GM12878 (cell line): ENCODE results near the gene RGCC. TPM values are rescaled to one million over a fixed set of nuclear protein-coding genes. Genes with fewer than 3 reads are reported as not detected.

ENCODE experiments used
- ATAC-seq: fragments of 200-7000 bp; cut with Tn5 transposase; 3 replicates; pipeline ENCODE4 v1.9.1; 2020; ENCODE audit warnings: mild to moderate bottlenecking, moderate library complexity
- BruUV-seq: library from RNA; stranded (reverse); fragments of 400-500 nt; replicated peaks from 2 replicates; lab custom pipeline; 2021; lab: Mats Ljungman, UMichigan
- CTCF ChIA-PET: fragments of 300-600 bp; sonication (Branson Sonifier 250); formaldehyde crosslinking; extraction: SDS; loops from one replicate; lab custom pipeline; 2021; ENCODE audit warnings: inconsistent platforms; lab: Yijun Ruan, JAX
- POLR2A ChIA-PET: fragments of 350-600 bp; formaldehyde crosslinking; extraction: SDS; loops from one replicate; lab custom pipeline; 2021; ENCODE audit warnings: inconsistent platforms; lab: Charles Lee
- RAD21 ChIA-PET: fragments of 300-600 bp; sonication (Branson Sonifier 250); formaldehyde crosslinking; loops from one replicate; lab custom pipeline; 2023; ENCODE audit warnings: antibody characterized with exemption; ENCODE audit not compliant: unreplicated experiment; lab: Charles Lee
- SMC1A ChIA-PET: fragments of 300-600 bp; sonication (Branson Sonifier 250); formaldehyde crosslinking; loops from one replicate; lab custom pipeline; 2023; ENCODE audit not compliant: unreplicated experiment, uncharacterized antibody; lab: Charles Lee
- DNase-seq: peaks from one replicate; pipeline ENCODE4 v3.0.0-alpha.2; 2011; ENCODE audit warnings: low read depth, low spot score
- FAIRE-seq: peaks from 3 replicates; lab custom pipeline; 2011; peaks lifted over from hg19 to GRCh38; lab: Jason Lieb, UNC
- H2AFZ ChIP-seq: 2 replicates; pipeline ENCODE4 v1.6.0; 2011; ENCODE audit warnings: low read depth, low read length, control low read depth; ENCODE audit not compliant: control insufficient read depth
- H3K27ac ChIP-seq: 2 replicates; pipeline ENCODE4 v1.5.1; 2011; ENCODE audit warnings: control low read depth; ENCODE audit not compliant: control insufficient read depth, insufficient read depth
- H3K27me3 ChIP-seq, 2 experiments: replicated peaks in 1 of 2; 2 replicates each; pipeline versions ENCODE4 v1.6.0 to v1.6.1; 2011; ENCODE audit warnings: low read length in 1 of 2; ENCODE audit not compliant: control insufficient read depth in 2 of 2, insufficient read depth in 2 of 2
- H3K36me3 ChIP-seq, 2 experiments: 2 replicates each; pipeline ENCODE4 v1.5.1; 2011; ENCODE audit warnings: low read length in 1 of 2; ENCODE audit not compliant: control insufficient read depth in 2 of 2, insufficient read depth in 2 of 2
- H3K4me1 ChIP-seq: 2 replicates; pipeline ENCODE4 v1.6.1; 2011; ENCODE audit warnings: mild to moderate bottlenecking, low read length, moderate library complexity, mixed read lengths; ENCODE audit not compliant: control insufficient read depth, insufficient read depth
- H3K4me2 ChIP-seq: 2 replicates; pipeline ENCODE4 v1.6.0; 2011; ENCODE audit warnings: control low read depth; ENCODE audit not compliant: control insufficient read depth, insufficient read depth
- H3K4me3 ChIP-seq: fragments of 200-600 bp; sonication (generic); 2 replicates; pipeline ENCODE4 v1.5.1; 2016
- H3K79me2 ChIP-seq: 2 replicates; pipeline ENCODE4 v1.6.0; 2011; ENCODE audit warnings: low read length; ENCODE audit not compliant: control insufficient read depth, insufficient read depth
- H3K9ac ChIP-seq: 2 replicates; pipeline ENCODE4 v1.8.0; 2011; ENCODE audit warnings: low read length, control low read depth, mixed read lengths; ENCODE audit not compliant: control insufficient read depth, insufficient read depth
- H3K9me3 ChIP-seq: replicated peaks from 3 replicates; pipeline ENCODE4 v1.5.1; 2011; ENCODE audit warnings: mild to moderate bottlenecking, low read length; ENCODE audit not compliant: control insufficient read depth, insufficient read depth
- H4K20me1 ChIP-seq: 2 replicates; pipeline ENCODE4 v1.6.0; 2011; ENCODE audit not compliant: control insufficient read depth, insufficient read depth
- ATF7 ChIP-seq: fragments of 450-650 bp; IDR thresholded peaks from 2 replicates; pipeline ENCODE4 v1.6.1; 2016; ENCODE audit warnings: low read depth, mild to moderate bottlenecking
- CBFB ChIP-seq: IDR thresholded peaks from 2 replicates; pipeline ENCODE4 v1.6.1; 2016; ENCODE audit warnings: antibody characterized with exemption, low read depth
- DPF2 ChIP-seq: fragments of 450-650 bp; IDR thresholded peaks from 2 replicates; pipeline ENCODE4 v1.6.1; 2017; ENCODE audit warnings: mild to moderate bottlenecking
- EGR1 ChIP-seq, 2 experiments: IDR thresholded peaks; 1 replicate in 1 of 2; 2 replicates in 1 of 2; pipeline ENCODE4 v1.6.1; 2011 to 2012; ENCODE audit warnings: low read depth in 2 of 2, low read length in 2 of 2, borderline replicate concordance in 1 of 2, mild to moderate bottlenecking in 1 of 2, moderate library complexity in 1 of 2
- EP300 ChIP-seq, 2 experiments: fragments of 150-350 bp in 1 of 2; IDR thresholded peaks; 2 replicates each; pipeline ENCODE4 v1.6.1; 2011 to 2012; ENCODE audit warnings: low read depth in 2 of 2, low read length in 2 of 2, borderline replicate concordance in 1 of 2, improper control_type of control experiment in 1 of 2, inconsistent platforms in 1 of 2; ENCODE audit not compliant: control insufficient read depth in 1 of 2
- ETV6 ChIP-seq, 2 experiments: fragments of 450-650 bp in 1 of 2; IDR thresholded peaks in 1 of 2; conservative IDR thresholded peaks in 1 of 2; 2 replicates each; pipeline ENCODE4 v1.6.1; 2014; ENCODE audit warnings: antibody characterized with exemption in 1 of 2, borderline replicate concordance in 1 of 2, low read depth in 1 of 2, mild to moderate bottlenecking in 1 of 2, moderate library complexity in 1 of 2
- HDGF ChIP-seq: fragments of 450-650 bp; IDR thresholded peaks from 2 replicates; pipeline ENCODE4 v1.6.1; 2016; ENCODE audit warnings: antibody characterized with exemption
- IKZF1 ChIP-seq: fragments of 450-650 bp; conservative IDR thresholded peaks from 2 replicates; pipeline ENCODE4 v1.6.1; 2017; ENCODE audit warnings: antibody characterized with exemption, mild to moderate bottlenecking
- IKZF2 ChIP-seq, 2 experiments: fragments of 450-650 bp; IDR thresholded peaks; 2 replicates each; pipeline ENCODE4 v1.6.1; 2017; ENCODE audit warnings: mild to moderate bottlenecking in 2 of 2, moderate library complexity in 2 of 2
- MEF2A ChIP-seq: IDR thresholded peaks from 2 replicates; pipeline ENCODE4 v1.6.1; 2011; ENCODE audit warnings: low read depth, mild to moderate bottlenecking, low read length, moderate library complexity; ENCODE audit not compliant: insufficient read depth
- MLLT1 ChIP-seq: fragments of 450-650 bp; IDR thresholded peaks from 2 replicates; pipeline ENCODE4 v1.6.1; 2016; ENCODE audit warnings: mild to moderate bottlenecking
- MTA3 ChIP-seq: IDR thresholded peaks from 2 replicates; pipeline ENCODE4 v1.6.1; 2012; ENCODE audit warnings: low read length, inconsistent platforms, borderline replicate concordance
- MYC ChIP-seq: IDR thresholded peaks from 2 replicates; pipeline ENCODE4 v1.6.1; 2011; ENCODE audit warnings: mild to moderate bottlenecking, low read length, moderate library complexity, inconsistent platforms; ENCODE audit not compliant: insufficient read depth, insufficient replicate concordance, insufficient read length, severe bottlenecking
- NBN ChIP-seq: fragments of 450-650 bp; IDR thresholded peaks from 2 replicates; pipeline ENCODE4 v1.6.1; 2016
- NFIC ChIP-seq: IDR thresholded peaks from 2 replicates; pipeline ENCODE4 v1.6.1; 2012; ENCODE audit warnings: low read depth, mild to moderate bottlenecking, inconsistent platforms, low read length, moderate library complexity
- POLR2A ChIP-seq: IDR thresholded peaks from 2 replicates; pipeline ENCODE4 v1.6.1; 2011; ENCODE audit warnings: low read depth, mild to moderate bottlenecking, low read length
- POLR2AphosphoS2 ChIP-seq: IDR thresholded peaks from 2 replicates; pipeline ENCODE4 v1.6.1; 2011; ENCODE audit warnings: low read depth, mild to moderate bottlenecking, low read length, improper control_type of control experiment, moderate library complexity
- RAD21 ChIP-seq: IDR thresholded peaks from 2 replicates; pipeline ENCODE4 v1.6.1; 2011; ENCODE audit warnings: mild to moderate bottlenecking, low read depth, low read length, moderate library complexity; ENCODE audit not compliant: insufficient read depth
- SMAD1 ChIP-seq: fragments of 450-650 bp; IDR thresholded peaks from 2 replicates; pipeline ENCODE4 v1.6.1; 2018; ENCODE audit warnings: mild to moderate bottlenecking, low read depth; ENCODE audit not compliant: partially characterized antibody
- SUPT20H ChIP-seq: IDR thresholded peaks from 2 replicates; pipeline ENCODE4 v1.6.1; 2011; ENCODE audit warnings: low read depth, mild to moderate bottlenecking, low read length, moderate library complexity, borderline replicate concordance; ENCODE audit not compliant: control insufficient read depth
- TCF12 ChIP-seq: IDR thresholded peaks from 2 replicates; pipeline ENCODE4 v1.6.1; 2011; ENCODE audit warnings: low read depth, mild to moderate bottlenecking, low read length
- TCF7 ChIP-seq: IDR thresholded peaks from 2 replicates; pipeline ENCODE4 v1.6.1; 2014; ENCODE audit warnings: antibody characterized with exemption, borderline replicate concordance
- ZNF274 ChIP-seq: IDR thresholded peaks from one replicate; pipeline ENCODE4 v1.8.0; 2011; ENCODE audit not compliant: insufficient read length, insufficient read depth
- WGBS: methylation state at CpG from one replicate; pipeline ENCODE4 v1.1.6; 2016; ENCODE audit warnings: low lambda C conversion rate; ENCODE audit not compliant: insufficient replicate concordance, insufficient coverage; ENCODE audit errors: missing lambda C conversion rate; 5-methylcytosine and 5-hydroxymethylcytosine counted together
- in situ Hi-C: fragments of 300-500 bp; cut with MboI; formaldehyde crosslinking; loops from 9 replicates; pipeline ENCODE4 v1.14.3; 2018; ENCODE audit warnings: mixed read lengths
- intact Hi-C: fragments of 100-400 bp; cut with micrococcal nuclease; formaldehyde crosslinking; loops from one replicate; pipeline ENCODE4 v1.14.2; 2022; ENCODE audit not compliant: unreplicated experiment
- polyA plus RNA-seq, 11 experiments: library from polyadenylated mRNA; depleted of rRNA in 4 of 11; unstranded in 6 of 11; stranded (reverse) in 5 of 11; fragments of >200 nt; fragmentation: Nextera tagmentation in 4 of 11; fragmentation: Illumina TruSeq in 1 of 11; extraction: Ambion mirVana in 4 of 11; extraction: Trizol in 1 of 11; gene quantifications; 1 replicate in 1 of 11; 2 replicates in 10 of 11; pipeline versions ENCODE4 v1.2.1 to v1.2.3, GENCODE V29; 2011 to 2016; ENCODE audit warnings: inconsistent platforms in 2 of 11, missing spikeins in 2 of 11, low read depth in 1 of 11
- total RNA-seq, 4 experiments: library from RNA; depleted of rRNA in 3 of 4; stranded (reverse); fragments of >200 nt in 3 of 4; fragmentation: Illumina TruSeq in 1 of 4; extraction: Trizol in 1 of 4; gene quantifications; 2 replicates each; pipeline versions ENCODE4 v1.2.1 to v1.2.3, GENCODE V29; 2013 to 2021

RGCC gene
- total and polyA plus RNA-seq, 10 of the 15 experiments (the other 5 are each of a cell fraction or from before 2014, with no cell fraction given): 0.41 to 19.4 (median 9.9) TPM

- DNase-seq (peak; percentile 59), FAIRE-seq (no peak), ATAC-seq (peak; percentile 68)
- intact Hi-C loops (no loop called here), in situ Hi-C loops (no loop called here)
- peak overlapping the region; percentile 89 for H3K4me2 ChIP-seq
- CTCF ChIA-PET: interaction anchor here (0.6 to 1.6 kb wide), 4 partner anchors 29 to 473 kb away, joined by 3 to 4 read pairs (median 3); no protein-coding TSS in a partner anchor
- POLR2A ChIA-PET: interaction anchor here (1.0 kb wide), 1 partner anchor 28 kb away, joined by 4 read pairs; no protein-coding TSS in a partner anchor
- no peaks in the 10 kb centered on the region for H3K9me3 ChIP-seq
- H3K4me1 ChIP-seq: peaks cover 70% of the 10 kb centered on the region
- no peaks in the 10 kb centered on the region for H4K20me1 ChIP-seq
- peak overlapping the region; percentile 11; the same call in 1 of the 2 replicates for H3K4me3 ChIP-seq
- SMC1A ChIA-PET: interaction anchor here (1.4 to 1.5 kb wide), 2 partner anchors 22 to 186 kb away, joined by 3 to 6 read pairs; no protein-coding TSS in a partner anchor
- H3K27me3 ChIP-seq: no peaks in the 10 kb centered on the region
- peak overlapping the region; percentile 73 for H2AFZ ChIP-seq
- 12% methylated on average over 11 of the region's 11 CpGs for WGBS
- peak overlapping the region; percentile 66 for H3K9ac ChIP-seq
- 0 out of 2 replicates have a peak, but pooled peaks cover 2% of the 10 kb centered on the region for H3K79me2 ChIP-seq
- BruUV-seq: no TSS peak
- peaks cover 0 to 4% of the 10 kb centered on the region in 2 experiments; a peak in 2 of 4 replicates for H3K36me3 ChIP-seq
- H3K27ac ChIP-seq: peak overlapping the region; percentile 95
- RAD21 ChIA-PET: interaction anchor here (1.5 to 2.4 kb wide), 2 partner anchors 29 to 34 kb away, joined by 5 to 9 read pairs; no protein-coding TSS in a partner anchor
- TF ChIP-seq MTA3 (no peak), RAD21 (peak; percentile 34; the same call in 1 of the 2 replicates), NFIC (no peak), SMAD1 (no peak), POLR2A (peak; percentile 40; the same call in 1 of the 2 replicates), ZNF274 (no peak), DPF2 (no peak; the same call in 1 of the 2 replicates), ATF7 (0 out of 2 replicates have a peak, but pooled peaks have one; percentile 13), MYC (no peak), EP300 (IDR thresholded peaks at IDR 0.05; ENCODE audit: borderline replicate concordance in 1 of 2, control insufficient read depth in 1 of 2, low read depth in 2 of 2, low read length in 2 of 2) (no peak), ETV6 (conservative IDR thresholded peaks at IDR 0.05 in 1 of 2, IDR thresholded peaks at IDR 0.05 in 1 of 2; ENCODE audit: borderline replicate concordance in 1 of 2, low read depth in 1 of 2) (0 out of 4 replicates have a peak, but pooled peaks of 1 of the 2 experiments have one; percentile 8), IKZF1 (peak; percentile 43; the same call in 1 of the 2 replicates), MLLT1 (0 out of 2 replicates have a peak, but pooled peaks have one; percentile 15), MEF2A (peak; percentile 59; the same call in 1 of the 2 replicates), TCF12 (peak; percentile 90), EGR1 (IDR thresholded peaks at IDR 0.05; ENCODE audit: borderline replicate concordance in 1 of 2, low read depth in 2 of 2, low read length in 2 of 2) (peak in 1 of 2 experiments; percentile 56; a peak in 1 of 3 replicates), CBFB (peak; percentile 42; the same call in 1 of the 2 replicates), IKZF2 (IDR thresholded peaks at IDR 0.05) (peak; percentile 70 to 73; a peak in 3 of 4 replicates), NBN (peak; percentile 66), TCF7 (peak; percentile 42; the same call in 1 of the 2 replicates), HDGF (0 out of 2 replicates have a peak, but pooled peaks have one; percentile 47), POLR2AphosphoS2 (no peak), SUPT20H (no peak)
Measured at GRCh38 chr13:41463838-41464602, 6.7 kb downstream of the RGCC start.
